ENCODE measurements around the gene DNTTIP2.
"Not testable (repeated sequence)": the region's sequence is repeated elsewhere in the genome, so short reads cannot be mapped to it uniquely, and the experiment has no call there.

DNTTIP2 gene

GRCh38 chr1:93874025-93874651 lies 4.9 kb downstream of the DNTTIP2 start:
- peak; percentile 31 for DNase-seq (ENCODE audit: low read depth)

- DNase-seq (ENCODE audit: low read depth): no peak
Observed at GRCh38 chr1:93871366-93871765, 7.6 kb downstream of the DNTTIP2 start.

- no peak for DNase-seq (ENCODE audit: low read depth)
Observed at GRCh38 chr1:93869653-93870052, 9.4 kb downstream of the DNTTIP2 start.

- DNase-seq (ENCODE audit: low read depth): not testable (repeated sequence)
Observed at GRCh38 chr1:93868492-93868891, 10.5 kb downstream of the DNTTIP2 start.

- no peak for DNase-seq (ENCODE audit: low read depth)
Observed at GRCh38 chr1:93865253-93865652, 13.8 kb downstream of the DNTTIP2 start.

GRCh38 chr1:93864175-93864574 lies 14.8 kb downstream of the DNTTIP2 start:
- DNase-seq (ENCODE audit: low read depth): no peak

GRCh38 chr1:93857653-93858052 lies 21.4 kb downstream of the DNTTIP2 start:
- DNase-seq (ENCODE audit: low read depth): not testable (repeated sequence)

GRCh38 chr1:93855983-93856382 lies 23.0 kb downstream of the DNTTIP2 start:
- not testable (repeated sequence) for DNase-seq (ENCODE audit: low read depth)

- DNase-seq (ENCODE audit: low read depth): no peak
Observed at GRCh38 chr1:93853940-93854339, 25.1 kb downstream of the DNTTIP2 start.

- no peak for DNase-seq (ENCODE audit: low read depth)
Observed at GRCh38 chr1:93851878-93852277, 27.1 kb downstream of the DNTTIP2 start.

- no peak for DNase-seq (ENCODE audit: low read depth)
Observed at GRCh38 chr1:93851327-93851712, 27.7 kb downstream of the DNTTIP2 start.

- DNase-seq (ENCODE audit: low read depth): not testable (repeated sequence)
Observed at GRCh38 chr1:93850687-93851326, 28.2 kb downstream of the DNTTIP2 start.

- DNase-seq (ENCODE audit: low read depth): no peak
Observed at GRCh38 chr1:93848350-93848883, 30.6 kb downstream of the DNTTIP2 start.

- DNase-seq (ENCODE audit: low read depth): no peak
Observed at GRCh38 chr1:93847811-93848288, 31.2 kb downstream of the DNTTIP2 start.

GRCh38 chr1:93846992-93847810 lies 31.8 kb downstream of the DNTTIP2 start:
- DNase-seq (ENCODE audit: low read depth): peak; percentile 74

- no peak for DNase-seq (ENCODE audit: low read depth)
Observed at GRCh38 chr1:93846206-93846991, 32.6 kb downstream of the DNTTIP2 start.

GRCh38 chr1:93845538-93846205 lies 33.3 kb downstream of the DNTTIP2 start:
- DNase-seq (ENCODE audit: low read depth): peak; percentile 74

GRCh38 chr1:93844262-93845045 lies 34.6 kb downstream of the DNTTIP2 start:
- DNase-seq (ENCODE audit: low read depth): no peak

- no peak for DNase-seq (ENCODE audit: low read depth)
Observed at GRCh38 chr1:93842750-93843500, 36.1 kb downstream of the DNTTIP2 start.

- no peak for DNase-seq (ENCODE audit: low read depth)
Observed at GRCh38 chr1:93841771-93842170, 37.2 kb downstream of the DNTTIP2 start.
